ENCODE results near the gene GRIK3.
"Not testable (repeated sequence)": the region's sequence is repeated elsewhere in the genome, so short reads cannot be mapped to it uniquely, and the experiment has no call there.

Gene GRIK3

DNA sequence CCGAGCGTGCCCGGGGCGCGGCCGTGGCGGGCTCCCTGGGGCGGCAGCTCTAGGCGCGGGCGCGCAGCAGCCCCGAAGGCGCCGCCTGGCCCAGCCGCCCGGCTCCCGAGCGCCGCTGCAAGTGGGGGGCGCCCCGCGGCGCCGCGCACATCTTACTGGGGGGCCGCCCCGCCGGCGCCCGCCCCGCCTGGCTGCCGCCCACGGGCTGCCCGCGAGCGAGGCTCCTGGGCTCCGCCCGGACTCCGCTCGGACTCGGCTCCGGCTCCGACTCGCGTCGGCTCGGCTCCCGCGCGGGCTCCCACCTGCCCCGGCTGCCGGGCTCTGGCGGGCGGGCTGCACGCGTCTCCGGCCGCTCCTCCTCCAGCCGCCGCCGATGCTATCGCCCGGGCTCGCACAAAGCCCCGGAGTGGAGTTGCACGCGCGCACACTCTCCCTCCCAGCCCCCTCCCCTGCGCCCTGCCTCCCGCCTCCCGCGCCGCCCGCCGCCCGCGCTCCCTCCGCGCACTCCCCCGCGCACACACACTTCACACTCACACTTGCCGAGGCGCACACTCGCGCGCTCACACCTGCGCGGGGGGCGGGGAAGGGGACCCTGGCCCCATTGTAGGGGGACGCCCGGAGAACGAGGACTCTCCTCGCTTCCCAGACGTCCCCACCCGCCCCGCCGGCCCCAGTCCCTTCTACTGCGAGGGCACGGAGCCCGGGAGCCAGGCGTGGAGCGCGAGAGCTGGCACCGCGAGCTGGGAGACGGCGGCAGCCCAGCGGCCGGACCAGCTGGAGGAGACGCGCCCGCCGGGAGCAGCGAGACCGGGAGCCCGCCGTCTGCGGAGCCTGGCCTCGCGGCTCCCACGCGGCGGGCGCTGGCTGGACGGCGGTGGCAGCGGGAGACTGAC lies at the start of gene GRIK3:
Gene GRIK3 (minus strand): TSS at position 395 of the 893 bp plus-strand sequence. CDS start 407 bp downstream, outside the sequence.
- no peak for DNase-seq (ENCODE audit: low read depth, low spot score)

DNA sequence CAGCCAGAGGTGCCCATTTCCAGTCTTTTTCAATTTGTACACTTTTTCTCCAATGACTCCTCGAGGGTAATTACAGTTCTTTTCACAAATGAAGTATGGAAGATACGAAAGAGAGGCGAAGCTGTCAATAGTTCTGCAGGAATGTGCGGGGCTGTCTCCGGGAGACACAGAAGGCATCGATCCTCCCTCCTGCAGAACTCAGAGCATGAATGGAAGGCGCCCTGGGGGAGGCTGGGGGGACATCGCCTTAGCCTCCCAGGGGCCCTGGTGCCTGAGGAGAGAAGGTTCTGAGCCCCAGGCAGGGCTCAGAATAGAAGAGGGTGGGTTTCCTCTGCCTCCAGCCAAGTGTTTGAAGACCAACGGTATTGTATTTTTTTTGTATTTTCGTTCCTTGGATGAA lies 49.7 kb upstream of the GRIK3 start:
- DNase-seq (ENCODE audit: low read depth, low spot score) = no peak

DNA sequence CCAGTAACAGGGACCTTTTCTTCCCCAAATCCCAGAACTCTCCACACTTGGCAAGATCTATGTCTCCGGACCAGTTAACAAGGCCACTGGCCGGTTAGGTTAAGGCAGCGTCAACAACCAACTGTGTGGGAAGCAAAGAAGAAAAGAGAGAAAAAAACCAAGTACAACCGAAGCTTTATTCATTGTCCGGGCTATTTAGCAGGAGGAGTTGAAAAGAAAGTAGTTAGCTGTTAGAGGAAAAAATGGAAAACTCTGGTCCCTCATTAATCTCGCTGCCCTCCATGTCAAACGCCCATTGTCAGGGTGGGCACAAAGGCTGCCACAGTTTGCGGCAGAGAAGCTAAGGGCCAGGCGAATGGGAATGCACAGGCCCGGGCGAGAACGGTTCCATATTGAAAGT lies 49.3 kb upstream of the GRIK3 start:
- DNase-seq (ENCODE audit: low read depth, low spot score) = no peak

DNA sequence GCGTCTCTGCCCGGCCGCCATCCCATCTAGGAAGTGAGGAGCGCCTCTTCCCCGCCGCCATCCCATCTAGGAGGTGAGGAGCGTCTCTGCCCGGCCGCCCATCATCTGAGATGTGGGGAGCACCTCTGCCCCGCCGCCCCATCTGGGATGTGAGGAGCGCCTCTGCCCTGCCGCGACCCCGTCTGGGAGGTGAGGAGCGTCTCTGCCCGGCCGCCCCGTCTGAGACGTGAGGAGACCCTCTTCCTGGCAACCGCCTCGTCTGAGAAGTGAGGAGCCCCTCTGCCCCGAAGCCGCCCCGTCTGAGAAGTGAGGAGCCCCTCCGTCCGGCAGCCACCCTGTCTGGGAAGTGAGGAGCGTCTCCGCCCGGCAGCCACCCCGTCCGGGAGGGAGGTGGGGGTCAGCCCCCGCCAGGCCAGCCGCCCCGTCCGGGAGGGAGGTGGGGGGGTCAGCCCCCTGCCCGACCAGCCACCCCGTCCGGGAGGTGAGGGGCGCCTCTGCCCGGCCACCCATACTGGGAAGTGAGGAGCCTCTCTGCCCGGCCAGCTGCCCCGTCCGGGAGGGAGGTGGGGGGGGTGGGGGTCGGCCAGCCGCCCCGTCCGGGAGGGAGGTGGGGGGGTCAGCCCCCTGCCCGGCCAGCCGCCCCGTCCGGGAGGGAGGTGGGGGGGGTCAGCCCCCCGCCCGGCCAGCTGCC lies 46.1 kb upstream of the GRIK3 start:
- not testable (repeated sequence) for DNase-seq (ENCODE audit: low read depth, low spot score)

DNA sequence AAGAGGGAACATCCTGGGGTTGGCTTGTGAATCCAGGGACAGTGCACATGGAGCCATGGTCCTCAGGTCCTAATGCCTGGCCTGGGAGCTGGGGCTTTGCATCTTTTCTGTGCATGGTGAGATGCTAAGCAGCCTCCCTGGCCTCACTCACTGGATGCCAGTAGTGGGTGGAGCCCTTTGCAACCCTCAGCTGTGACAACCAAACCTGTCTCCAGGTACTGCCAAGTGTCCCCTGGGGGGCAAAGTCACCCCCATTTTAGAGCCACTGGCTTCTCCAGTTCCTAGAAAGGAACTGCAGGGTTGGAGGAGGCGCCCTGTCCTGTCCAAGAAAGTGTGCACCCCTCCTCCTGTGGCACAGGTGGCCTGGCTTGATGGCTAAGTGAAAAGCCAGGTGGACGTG lies 44.6 kb upstream of the GRIK3 start:
- DNase-seq (ENCODE audit: low read depth, low spot score) = no peak

DNA sequence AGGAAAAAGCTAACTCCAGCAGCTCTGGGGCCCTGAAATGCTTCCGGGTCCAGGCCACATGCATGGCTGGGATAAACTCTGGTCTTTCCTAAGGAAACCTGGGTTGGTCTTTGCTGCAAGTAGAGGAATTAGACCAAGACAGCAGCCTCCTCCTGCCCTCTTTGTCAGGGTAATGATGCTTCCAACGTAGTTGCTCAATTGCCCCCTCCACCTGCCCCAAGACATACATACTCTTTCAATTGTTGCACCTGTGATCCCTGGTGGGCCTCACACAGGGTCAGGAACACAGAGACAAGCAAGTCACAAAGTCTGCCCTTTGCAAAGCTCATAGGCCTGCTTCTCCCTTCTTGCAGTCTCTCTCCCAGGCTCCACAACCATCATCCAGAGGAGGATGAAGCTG lies 41.9 kb upstream of the GRIK3 start:
- DNase-seq (ENCODE audit: low read depth, low spot score) = no peak

DNA sequence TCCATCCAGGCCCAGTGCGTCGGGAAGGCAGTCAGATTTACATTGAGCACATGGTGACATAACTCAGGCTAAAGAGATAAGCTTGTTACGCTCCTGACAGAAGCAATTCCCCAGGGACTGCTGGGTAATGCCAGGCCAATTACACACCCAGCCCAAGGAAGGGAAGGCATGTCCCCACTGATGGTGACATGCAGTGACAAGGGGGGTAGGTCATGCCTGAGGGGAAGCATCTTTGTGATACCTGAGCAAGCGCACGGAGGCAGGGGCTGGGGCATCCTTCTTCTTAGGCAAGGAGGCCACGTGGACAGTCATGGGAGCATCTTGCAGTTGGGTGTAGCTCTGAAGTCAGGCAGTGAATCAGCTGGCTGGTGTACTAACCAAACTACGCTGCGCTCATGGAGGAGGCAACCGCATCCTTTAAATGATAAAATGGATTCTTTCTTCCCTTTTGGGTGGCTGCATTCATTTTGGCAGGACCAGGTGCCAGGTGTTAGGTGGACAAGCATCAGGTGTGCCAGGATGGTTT lies 39.6 kb upstream of the GRIK3 start:
- no peak for DNase-seq (ENCODE audit: low read depth, low spot score)

DNA sequence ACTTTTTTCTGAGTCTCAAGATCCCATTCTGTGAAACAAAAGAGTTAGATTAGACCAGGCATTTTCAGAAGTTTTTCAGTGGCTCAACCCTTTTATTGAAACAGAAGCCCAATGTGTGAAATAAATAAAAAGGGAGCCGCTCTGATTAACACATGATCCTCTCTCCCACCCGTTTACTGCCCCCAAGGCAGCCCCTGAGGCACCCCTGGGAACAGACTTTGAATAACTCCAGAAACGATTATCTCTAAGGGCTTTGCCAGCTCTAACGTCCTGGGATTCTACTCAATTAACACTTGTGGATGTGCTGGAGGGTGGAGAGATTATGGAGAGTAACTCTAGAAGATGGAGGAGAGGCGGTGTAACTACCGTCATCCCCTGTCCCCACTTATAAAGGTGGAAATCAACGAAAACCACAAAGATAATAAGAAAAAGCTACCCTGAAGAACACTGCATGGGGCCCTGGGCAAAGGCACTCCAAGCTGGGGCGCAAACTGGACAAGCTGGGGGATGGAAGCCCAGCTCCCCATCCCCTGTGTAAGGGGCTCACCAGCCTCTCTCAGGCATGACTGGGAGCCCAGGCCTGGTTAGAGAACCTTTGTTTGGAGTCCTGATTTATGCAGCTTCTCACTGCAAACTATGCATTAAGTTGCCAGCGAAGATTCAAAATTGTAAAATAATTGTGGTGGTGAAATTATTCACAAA lies 39.0 kb upstream of the GRIK3 start:
- no peak for DNase-seq (ENCODE audit: low read depth, low spot score)

DNA sequence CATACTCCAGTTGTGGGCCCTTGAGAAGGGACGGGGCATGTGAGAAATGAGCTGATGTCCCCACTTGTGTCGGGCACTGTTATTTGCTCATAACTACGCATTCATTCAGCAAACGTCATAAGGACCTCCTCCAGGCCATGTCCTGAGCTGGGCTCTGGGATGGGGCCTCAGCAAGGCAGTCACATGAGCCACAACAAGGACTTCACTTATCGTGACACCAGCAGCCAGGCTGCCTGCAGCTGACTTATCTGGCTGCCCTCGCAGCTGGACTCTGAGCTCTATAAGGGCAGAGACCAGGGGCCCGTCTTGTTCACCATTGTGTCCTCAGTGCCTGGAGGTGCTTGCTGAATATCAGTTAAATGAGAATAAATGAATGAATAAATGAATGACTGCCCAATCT lies 37.5 kb upstream of the GRIK3 start:
- DNase-seq (ENCODE audit: low read depth, low spot score) = no peak

DNA sequence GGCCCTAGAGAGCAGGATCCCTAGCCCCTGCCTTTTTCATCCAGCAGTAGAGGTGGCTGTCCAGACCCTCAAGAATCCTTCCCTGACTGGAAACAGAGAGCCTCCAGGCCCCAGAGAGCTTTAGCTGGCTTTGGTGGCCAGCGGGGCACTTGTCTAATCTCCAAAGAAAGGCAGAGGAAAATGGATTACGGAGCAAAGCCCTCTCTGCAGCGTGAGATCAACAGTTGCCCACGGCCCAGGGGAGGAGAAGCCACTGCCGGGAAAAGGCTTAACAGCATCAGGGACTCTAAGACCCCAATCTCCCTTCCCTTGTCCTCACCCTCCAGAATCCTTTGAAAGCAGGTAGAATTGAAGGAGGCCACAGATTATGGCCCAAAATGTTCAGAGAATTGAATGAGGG lies 35.8 kb upstream of the GRIK3 start:
- DNase-seq (ENCODE audit: low read depth, low spot score) = no peak

DNA sequence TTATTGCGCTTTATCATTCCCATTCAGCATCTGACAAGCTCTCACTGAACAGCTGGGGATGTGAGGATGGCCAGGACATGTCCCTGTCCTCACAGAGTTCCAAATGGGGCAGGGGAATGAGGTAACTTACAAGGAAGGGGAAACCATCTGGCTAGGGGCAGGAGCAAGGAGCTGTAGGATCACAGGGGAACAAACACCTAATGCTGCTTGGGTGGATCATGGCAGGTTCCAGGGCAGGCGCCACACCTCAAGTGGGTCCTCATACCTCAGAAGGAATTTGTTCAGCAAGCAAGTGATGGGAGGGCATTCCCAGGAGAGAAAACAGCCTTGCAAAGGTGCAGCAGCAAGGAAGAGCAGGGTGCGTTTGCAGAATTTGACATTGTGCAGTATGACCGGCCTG lies 35.1 kb upstream of the GRIK3 start:
- no peak for DNase-seq (ENCODE audit: low read depth, low spot score)

DNA sequence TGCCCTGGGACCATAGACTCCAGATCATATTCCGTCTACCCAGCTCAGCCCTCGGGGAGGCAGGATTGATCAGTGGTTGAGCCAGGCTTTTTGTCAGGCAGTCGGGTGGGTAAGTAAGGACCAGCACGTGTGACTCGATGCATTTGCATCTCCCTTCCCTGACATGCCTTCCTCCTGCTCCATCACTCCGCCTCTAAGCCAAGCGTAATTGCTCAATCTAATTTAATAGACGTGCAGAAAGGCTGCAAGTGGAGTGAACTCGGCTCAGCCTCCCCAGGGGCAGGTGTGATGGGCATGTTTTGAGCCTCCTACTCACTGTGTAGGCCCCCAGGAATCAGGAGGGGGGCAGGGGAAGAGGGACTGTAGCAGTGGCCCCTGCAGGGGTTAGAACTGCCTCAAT lies 34.6 kb upstream of the GRIK3 start:
- no peak for DNase-seq (ENCODE audit: low read depth, low spot score)

DNA sequence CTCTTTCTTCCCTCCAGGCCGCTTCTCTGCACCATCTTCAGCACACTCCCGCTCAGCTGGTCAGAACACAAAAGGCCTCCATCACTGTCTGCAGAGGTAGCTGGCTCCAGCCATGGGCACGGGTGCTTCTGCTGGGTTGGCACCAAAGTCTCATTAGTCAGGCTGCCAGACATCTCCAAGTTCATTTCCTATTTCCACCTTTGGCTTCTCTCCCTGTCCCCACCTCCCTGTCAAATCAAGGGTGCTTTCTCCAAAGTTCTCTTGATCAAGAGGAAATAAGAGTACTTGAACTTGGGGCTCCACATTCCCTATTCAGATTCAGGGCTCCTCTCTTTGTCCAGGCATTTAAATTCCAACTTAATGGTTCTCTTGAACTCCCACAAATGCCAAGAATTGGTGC lies 33.9 kb upstream of the GRIK3 start:
- DNase-seq (ENCODE audit: low read depth, low spot score) = no peak

DNA sequence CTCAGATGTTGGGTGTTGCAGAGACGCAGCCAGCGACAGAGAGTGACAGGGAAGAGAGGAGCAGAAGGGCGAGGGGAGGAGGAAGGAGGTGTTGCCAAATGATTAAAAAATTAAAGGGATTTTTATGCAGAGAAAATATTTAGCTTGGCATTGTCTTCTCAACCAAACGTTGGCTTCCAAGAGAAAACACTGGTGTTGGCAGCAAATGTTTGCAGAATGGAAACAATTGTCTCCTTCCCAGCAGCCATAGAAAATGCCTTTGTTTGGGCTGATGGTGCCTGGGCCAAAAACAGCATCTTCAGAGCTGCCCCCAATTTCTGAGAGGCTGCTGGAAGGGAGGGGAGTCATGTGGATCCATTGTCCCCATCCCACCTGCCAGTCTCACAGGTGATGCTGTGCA lies 29.7 kb upstream of the GRIK3 start:
- DNase-seq (ENCODE audit: low read depth, low spot score) = no peak

DNA sequence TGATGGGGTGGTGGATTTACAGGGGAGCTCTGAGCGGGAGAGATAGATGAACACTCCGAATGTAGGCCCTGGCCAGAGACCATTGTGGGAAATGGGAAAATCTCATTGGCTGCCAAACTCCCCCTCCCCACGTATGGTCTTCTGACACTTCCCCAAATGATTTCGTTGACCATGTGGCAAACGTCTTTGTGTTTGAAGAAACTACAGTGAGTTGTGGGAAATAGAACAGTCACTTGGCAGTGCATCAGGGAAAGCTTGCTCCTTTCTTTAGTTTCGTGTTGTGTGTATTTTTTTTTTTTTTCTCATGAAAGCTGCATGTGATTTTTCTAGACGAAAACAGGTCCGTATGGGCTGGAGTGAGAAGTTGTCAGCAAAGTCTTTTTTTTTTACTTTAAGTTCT lies 25.0 kb upstream of the GRIK3 start:
- no peak for DNase-seq (ENCODE audit: low read depth, low spot score)

DNA sequence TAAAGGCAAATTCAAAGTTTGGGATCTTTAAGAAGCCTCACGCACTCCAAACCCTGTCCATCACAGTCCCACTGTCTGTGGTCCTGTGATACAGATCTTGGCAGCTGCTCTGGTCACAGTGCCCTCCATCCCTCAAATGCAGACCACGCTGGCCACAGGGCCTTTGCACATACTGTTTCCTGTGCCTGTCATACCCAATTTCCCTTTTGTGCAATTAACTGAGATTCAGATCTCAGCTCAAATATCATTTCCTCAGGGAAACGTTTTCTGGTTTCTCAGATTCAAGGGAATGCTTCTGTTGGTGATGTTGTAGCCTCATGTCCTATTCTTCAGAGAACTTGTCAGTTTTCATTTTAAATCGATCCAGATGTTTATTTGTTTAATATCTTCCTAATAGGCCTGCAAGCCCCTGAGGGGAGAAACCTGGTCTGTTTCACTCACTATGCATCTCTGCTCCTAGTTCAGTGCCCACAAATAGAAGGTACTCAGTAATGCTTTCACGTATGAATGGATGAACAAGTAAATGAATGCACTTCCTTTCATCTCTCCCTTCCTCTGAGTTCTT lies 24.2 kb upstream of the GRIK3 start:
- no peak for DNase-seq (ENCODE audit: low read depth, low spot score)

DNA sequence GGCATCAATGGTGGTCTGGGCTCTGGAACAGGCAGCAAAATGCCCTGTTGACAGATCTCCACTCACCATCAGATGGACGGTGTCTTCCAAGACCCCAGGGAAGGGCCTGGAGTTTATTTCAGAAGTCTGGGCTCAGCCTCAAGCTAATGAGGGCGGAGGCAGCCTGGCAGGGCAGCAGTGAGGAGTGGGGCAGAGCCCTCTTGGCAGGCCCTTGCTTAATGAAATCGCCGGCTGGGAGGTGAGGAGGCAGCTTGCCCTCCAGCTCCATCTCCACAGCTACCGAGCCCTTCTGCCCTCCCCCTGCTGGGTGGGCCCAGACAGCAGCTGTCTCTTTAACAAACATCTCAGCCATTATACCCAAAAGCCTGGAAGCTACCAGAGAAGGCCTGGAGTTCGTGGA lies 22.0 kb upstream of the GRIK3 start:
- no peak for DNase-seq (ENCODE audit: low read depth, low spot score)

DNA sequence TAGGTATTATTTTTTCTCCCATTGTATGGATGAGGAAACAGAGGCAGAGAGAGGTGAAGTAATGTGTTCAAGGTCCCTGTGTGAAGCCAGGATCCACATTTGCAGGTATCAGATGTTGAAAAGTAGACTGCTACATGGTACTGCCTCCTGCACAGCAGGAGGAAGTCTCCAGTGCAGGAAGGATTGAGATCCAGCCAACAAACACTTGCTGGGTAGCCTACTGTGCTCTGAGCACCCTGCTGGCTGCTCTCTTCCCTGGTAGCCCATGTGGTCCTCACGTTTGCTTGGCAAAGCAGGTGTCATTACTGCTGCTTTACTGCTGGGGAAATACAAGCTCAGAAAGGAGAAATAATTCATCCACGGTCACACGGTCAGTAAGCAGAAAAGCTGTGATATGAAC lies 21.3 kb upstream of the GRIK3 start:
- no peak for DNase-seq (ENCODE audit: low read depth, low spot score)

DNA sequence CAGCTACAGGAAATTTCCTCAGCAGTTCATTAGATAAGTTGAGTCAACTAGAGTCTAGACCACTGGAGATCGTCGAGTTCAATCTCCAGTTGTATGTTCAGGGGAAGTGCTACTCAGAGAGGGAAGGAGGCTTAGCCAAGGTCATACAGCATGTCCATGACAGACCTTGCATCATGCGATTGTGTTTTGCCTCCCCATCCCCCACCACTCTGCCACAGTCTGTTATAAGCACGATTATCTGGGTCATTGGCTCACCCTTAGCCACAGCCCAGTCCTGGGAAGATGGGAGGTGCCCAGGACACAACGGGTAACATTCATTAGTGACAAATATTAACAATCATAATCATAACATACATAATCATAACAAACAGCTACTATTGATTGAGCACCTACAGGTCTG lies 18.9 kb upstream of the GRIK3 start:
- DNase-seq (ENCODE audit: low read depth, low spot score) = no peak

DNA sequence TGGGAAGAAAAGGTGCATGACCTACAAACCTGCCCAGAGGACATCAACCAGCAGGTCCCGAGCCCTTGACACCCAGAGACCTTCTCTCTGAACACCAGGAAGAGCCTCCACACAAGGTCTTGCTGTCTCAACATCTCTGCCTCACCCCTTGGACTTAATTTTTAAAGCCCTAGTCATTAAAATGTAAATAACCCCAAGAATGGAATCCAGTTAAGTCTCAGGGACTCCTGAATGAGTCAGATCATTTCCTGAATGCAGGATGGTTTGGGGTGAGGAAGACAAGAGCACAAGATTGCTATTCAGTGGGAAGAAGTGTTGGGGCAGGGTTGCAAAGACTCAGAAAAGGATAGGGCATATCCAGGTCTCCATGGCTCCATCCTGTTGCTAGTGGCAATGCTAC lies 17.8 kb upstream of the GRIK3 start:
- DNase-seq (ENCODE audit: low read depth, low spot score) = no peak

DNA sequence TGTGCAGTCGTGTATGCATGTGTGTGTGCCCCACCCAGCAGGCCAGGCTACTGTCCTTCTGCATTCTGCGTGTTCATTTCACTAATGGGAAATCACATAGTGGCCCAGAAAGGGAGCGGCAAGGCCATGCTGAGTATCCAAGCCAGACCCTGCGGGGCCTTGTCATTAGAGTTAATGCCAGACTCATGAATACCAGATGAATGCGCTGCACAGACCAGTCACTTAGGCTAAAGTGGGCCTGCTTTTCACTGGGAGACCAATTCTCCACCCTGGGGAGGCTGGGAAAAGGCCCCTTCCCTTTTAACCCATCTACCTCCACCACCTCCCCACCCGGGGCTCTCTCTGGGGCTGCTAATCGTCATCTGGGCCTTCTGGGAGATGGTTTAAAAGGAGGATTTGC lies 17.0 kb upstream of the GRIK3 start:
- DNase-seq (ENCODE audit: low read depth, low spot score) = no peak

DNA sequence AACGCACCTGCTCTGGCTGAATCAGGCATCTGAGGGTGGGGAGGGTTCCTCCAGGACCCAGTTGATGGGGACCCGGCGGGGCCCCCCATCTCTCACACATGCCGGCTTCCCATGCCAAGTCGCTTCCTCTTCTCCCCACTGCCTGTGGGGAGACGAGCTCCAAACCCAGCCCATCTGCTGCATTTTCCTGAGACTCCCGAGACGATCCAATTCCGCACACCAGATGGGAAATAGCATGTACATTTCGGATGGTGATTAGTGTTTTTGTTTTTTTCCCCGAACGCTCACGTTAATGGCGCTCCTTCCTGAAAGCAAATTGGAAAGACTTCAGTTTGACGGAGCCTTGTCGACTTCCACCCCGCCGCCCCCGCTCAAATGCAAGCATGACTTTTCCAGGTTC lies 13.2 kb upstream of the GRIK3 start:
- no peak for DNase-seq (ENCODE audit: low read depth, low spot score)

Data from iPS DF 19.7 (cell line).